ENCODE data around the gene MS4A6A. TPM values are rescaled to one million over a fixed set of nuclear protein-coding genes. Genes with fewer than 3 reads are reported as not detected.
A peak's percentile ranks its signal among the peaks of the same experiment; 100 is the strongest.

Gene MS4A6A
- total and polyA plus RNA-seq, 2 donors (not counting 1 experiment from before 2014, with no cell fraction given): 0.34 to 4.1 TPM

- CTCF ChIA-PET: no interaction called here
- no CpG with 5 or more reads among the region's 1 CpG for WGBS (ENCODE audit: insufficient coverage)
Observed at GRCh38 chr11:60197442-60197841, 14.6 kb upstream of the MS4A6A start.

GRCh38 chr11:60195923-60196368 is 13.1 kb upstream of the MS4A6A start:
- Mint-ChIP-seq H3K4me3 (peak overlapping the region; percentile 54), H3K9me3 (ENCODE audit: insufficient read depth) (peaks cover 6% of the 10 kb centered on the region), H3K27ac (peak overlapping the region; percentile 46), H3K4me1 (peaks cover 14% of the 10 kb centered on the region), H3K27me3 (no peaks in the 10 kb centered on the region)
- POLR2A ChIA-PET: no interaction called here
- Histone ChIP-seq H3K4me2 (replicated peaks; ENCODE audit: low read depth, low read length, poor library complexity, severe bottlenecking) (no peak overlapping the region), H3K27ac (ENCODE audit: low read length in 2 of 2) (no peak overlapping the region), H4K20me1 (ENCODE audit: control insufficient read depth, insufficient read depth, low read length, poor library complexity, severe bottlenecking) (no peaks in the 10 kb centered on the region), H3K27me3 (replicated peaks in 1 of 4; ENCODE audit: control extremely low read depth in 1 of 4, control insufficient read depth in 3 of 4, insufficient read depth in 4 of 4, low read length in 3 of 4) (peaks cover 0 to 4% (median 0%) of the 10 kb centered on the region in 4 experiments), H3K4me1 (ENCODE audit: control insufficient read depth in 2 of 2, insufficient read depth in 2 of 2, low read length in 2 of 2) (peaks cover 10 to 18% of the 10 kb centered on the region in 2 donors), H3K9me3 (ENCODE audit: control extremely low read depth in 1 of 3, control insufficient read depth in 2 of 3, insufficient read depth in 1 of 3, low read length in 2 of 3) (peaks cover 1 to 11% (median 5%) of the 10 kb centered on the region in 3 donors), H2AFZ (ENCODE audit: insufficient read depth, low read depth, low read length, poor library complexity, severe bottlenecking) (no peak overlapping the region), H3K79me2 (ENCODE audit: control insufficient read depth, insufficient read depth, low read length) (no peaks in the 10 kb centered on the region), H3K9ac (ENCODE audit: low read length) (no peak overlapping the region), H3K36me3 (replicated peaks in 1 of 2; ENCODE audit: control extremely low read depth in 1 of 2, control insufficient read depth in 1 of 2, extremely low read depth in 1 of 2, insufficient read depth in 2 of 2, low read length in 1 of 2) (no peaks in the 10 kb centered on the region), H3K4me3 (ENCODE audit: control extremely low read depth in 1 of 5, extremely low read depth in 1 of 5, insufficient read depth in 1 of 5, low read depth in 2 of 5, low read length in 4 of 5) (no peak overlapping the region)
- CTCF ChIA-PET: no interaction called here
- TF ChIP-seq CTCF (IDR thresholded peaks at IDR 0.05): no peak
- TF ChIP-seq EZH2 (IDR thresholded peaks at IDR 0.05; ENCODE audit: borderline replicate concordance, insufficient read depth, low read depth, low read length, poor library complexity, severe bottlenecking): no peak
- DNase-seq: no peak
- intact Hi-C loops (cut with micrococcal nuclease): loop anchor here (10.0 kb wide), 1 partner anchor 371 kb away; no protein-coding TSS in a partner anchor
- WGBS (ENCODE audit: insufficient coverage): 90% methylated on average over 2 of the region's 4 CpGs
- peak; percentile 7 for ATAC-seq (ENCODE audit: low read depth)

More at GRCh38 chr11:60197442-60197841, 14.6 kb upstream of the MS4A6A start:
- Mint-ChIP-seq H3K4me3 (no peak overlapping the region), H3K9me3 (ENCODE audit: insufficient read depth) (peaks cover 10% of the 10 kb centered on the region), H3K27ac (no peak overlapping the region), H3K27me3 (no peaks in the 10 kb centered on the region), H3K4me1 (peaks cover 14% of the 10 kb centered on the region)
- H3K79me2 ChIP-seq (ENCODE audit: control insufficient read depth, insufficient read depth, low read length): no peaks in the 10 kb centered on the region
- POLR2A ChIA-PET: no interaction called here
- H4K20me1 ChIP-seq (ENCODE audit: control insufficient read depth, insufficient read depth, low read length, poor library complexity, severe bottlenecking): no peaks in the 10 kb centered on the region
- no peak overlapping the region for H3K9ac ChIP-seq (ENCODE audit: low read length)
- ATAC-seq (ENCODE audit: low read depth): no peak
- DNase-seq: no peak
- TF ChIP-seq EZH2 (IDR thresholded peaks at IDR 0.05; ENCODE audit: borderline replicate concordance, insufficient read depth, low read depth, low read length, poor library complexity, severe bottlenecking): no peak
- no peak for TF ChIP-seq CTCF (IDR thresholded peaks at IDR 0.05)
- no peak overlapping the region for H3K27ac ChIP-seq (ENCODE audit: low read length in 2 of 2)
- peaks cover 7 to 11% (median 10%) of the 10 kb centered on the region in 3 donors for H3K9me3 ChIP-seq (ENCODE audit: control extremely low read depth in 1 of 3, control insufficient read depth in 2 of 3, insufficient read depth in 1 of 3, low read length in 2 of 3)
- no peak overlapping the region for H3K4me2 ChIP-seq (replicated peaks; ENCODE audit: low read depth, low read length, poor library complexity, severe bottlenecking)
- H3K4me3 ChIP-seq (ENCODE audit: control extremely low read depth in 1 of 5, extremely low read depth in 1 of 5, insufficient read depth in 1 of 5, low read depth in 2 of 5, low read length in 4 of 5): no peak overlapping the region
- H3K4me1 ChIP-seq (ENCODE audit: control insufficient read depth in 2 of 2, insufficient read depth in 2 of 2, low read length in 2 of 2): peaks cover 10 to 18% of the 10 kb centered on the region in 2 donors
- H2AFZ ChIP-seq (ENCODE audit: insufficient read depth, low read depth, low read length, poor library complexity, severe bottlenecking): no peak overlapping the region
- intact Hi-C loops (cut with micrococcal nuclease): loop anchor here (10.0 kb wide), 1 partner anchor 373 kb away; no protein-coding TSS in a partner anchor
- no peaks in the 10 kb centered on the region for H3K36me3 ChIP-seq (replicated peaks in 1 of 2; ENCODE audit: control extremely low read depth in 1 of 2, control insufficient read depth in 1 of 2, extremely low read depth in 1 of 2, insufficient read depth in 2 of 2, low read length in 1 of 2)
- H3K27me3 ChIP-seq (replicated peaks in 1 of 4; ENCODE audit: control extremely low read depth in 1 of 4, control insufficient read depth in 3 of 4, insufficient read depth in 4 of 4, low read length in 3 of 4): no peaks in the 10 kb centered on the region
